ENCODE measurements around the gene ZNF236. TPM values are rescaled to one million over a fixed set of nuclear protein-coding genes. Genes with fewer than 3 reads are reported as not detected.
"Not testable (repeated sequence)": the region's sequence is repeated elsewhere in the genome, so short reads cannot be mapped to it uniquely, and the experiment has no call there.

The ZNF236 gene
- total RNA-seq = 10 to 100 TPM; 18.9 to 26.6 (median 22.4) TPM
- 1 to 10 TPM in 1 of 3 donors, under 1 TPM in 2; 0.60 to 3.4 (median 0.92) TPM for polyA plus RNA-seq

DNA sequence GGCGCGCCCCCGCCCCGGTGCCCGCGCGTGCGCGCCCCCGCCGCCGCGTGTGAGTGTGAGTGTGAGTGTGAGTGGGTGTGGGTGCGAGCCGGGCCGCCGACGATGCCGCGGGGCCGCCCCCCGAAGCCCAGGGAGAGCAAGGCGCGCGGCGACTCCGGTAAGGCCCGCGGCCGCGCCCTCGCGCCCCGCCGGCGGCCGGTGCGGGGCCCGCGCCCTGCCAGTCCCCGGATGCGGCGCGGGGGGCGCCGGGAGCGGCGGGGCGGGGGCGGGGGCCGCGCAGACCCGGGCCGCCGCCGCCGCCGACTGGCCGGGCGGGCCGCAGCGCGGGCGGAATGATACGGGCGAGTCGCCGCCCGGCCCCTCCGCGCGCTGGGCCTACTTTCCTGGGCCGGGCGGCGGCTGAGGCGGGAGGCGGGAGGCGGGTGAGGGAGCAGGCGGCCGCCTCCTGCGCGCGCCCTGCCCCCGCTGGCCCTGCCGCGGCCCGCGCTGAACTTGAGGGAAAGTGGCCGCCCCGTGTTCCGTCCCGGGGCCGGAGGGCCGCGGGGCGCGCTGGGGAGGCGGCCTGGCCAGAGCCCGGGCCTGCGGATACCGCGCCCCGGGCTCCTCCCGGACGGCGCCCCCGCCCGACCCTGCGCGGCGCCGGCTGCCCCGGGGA lies at the start of gene ZNF236:
Gene ZNF236, plus strand, starts transcription at position 52 of the 655 bp plus-strand sequence. Its CDS starts 51 bp downstream, at position 103.
- Histone ChIP-seq H3K4me3 (peak within 1 kb of the TSS; percentile 81 to 96 (median 94)), H3K9me3 (no peaks in the 10 kb centered on the region), H3K4me1 (peaks cover 0 to 45% (median 26%) of the 10 kb centered on the region in 4 donors), H3K27ac (peak within 1 kb of the TSS; percentile 96 to 100 (median 98)), H3K27me3 (no peaks in the 10 kb centered on the region), H3K36me3 (no peaks in the 10 kb centered on the region)
- 0 to 1% methylated on average over 113 of the region's 113 CpGs for WGBS, 2 donors
- TF ChIP-seq POLR2AphosphoS5 (IDR thresholded peaks at IDR 0.05) (peak; percentile 11 to 81 (median 49)), POLR2A (IDR thresholded peaks at IDR 0.05) (no peak), CTCF (IDR thresholded peaks at IDR 0.05) (no peak), EP300 (IDR thresholded peaks at IDR 0.05) (no peak)
- peak; percentile 87 for DNase-seq
- intact Hi-C loops (cut with DNase I) = loop anchor here (2.0 to 10.0 kb wide), 3 partner anchors 20 to 328 kb away; partner anchors contain the start of gene ZNF516

DNA sequence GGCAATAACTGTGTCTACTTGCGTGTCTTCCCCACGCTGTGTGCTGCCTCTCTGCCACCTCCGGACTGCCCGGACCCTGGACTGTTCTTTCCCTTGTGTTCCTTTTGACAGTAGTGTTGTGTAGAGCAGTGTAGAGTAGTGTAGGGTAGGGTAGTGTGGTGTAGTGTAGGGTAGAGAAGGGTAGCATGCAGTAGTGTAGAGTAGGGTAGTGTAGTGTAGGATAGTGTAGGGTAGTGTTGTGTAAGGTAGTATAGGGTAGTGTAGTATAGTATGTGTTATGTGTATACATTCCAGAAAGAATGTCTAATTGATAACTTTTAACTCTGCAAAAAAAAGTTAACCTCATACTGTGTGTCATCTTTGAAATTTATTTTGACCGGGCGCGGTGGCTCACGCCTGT lies 49.7 kb upstream of the ZNF236 start:
- H3K27ac ChIP-seq = no peak overlapping the region
- H3K4me3 ChIP-seq = no peak overlapping the region
- 86 to 88% methylated on average over 8 of the region's 8 CpGs for WGBS, 2 donors
- intact Hi-C loops (cut with DNase I) = no loop called here
- H3K36me3 ChIP-seq = no peaks in the 10 kb centered on the region
- no peaks in the 10 kb centered on the region for H3K9me3 ChIP-seq
- H3K27me3 ChIP-seq = no peaks in the 10 kb centered on the region
- DNase-seq = no peak
- H3K4me1 ChIP-seq = no peaks in the 10 kb centered on the region
- TF ChIP-seq POLR2AphosphoS5 (IDR thresholded peaks at IDR 0.05) = no peak
- TF ChIP-seq EP300 (IDR thresholded peaks at IDR 0.05) = no peak
- TF ChIP-seq POLR2A (IDR thresholded peaks at IDR 0.05) = no peak
- TF ChIP-seq CTCF (IDR thresholded peaks at IDR 0.05) = no peak

- intact Hi-C loops (cut with DNase I) = not testable (repeated sequence)
These were observed 45.3 kb upstream of the ZNF236 start for GRCh38 chr18:76777036-76777435.

GRCh38 chr18:76783786-76784484 lies 38.4 kb upstream of the ZNF236 start:
- H3K27ac ChIP-seq = no peak overlapping the region
- no peaks in the 10 kb centered on the region for H3K36me3 ChIP-seq
- no peaks in the 10 kb centered on the region for H3K4me1 ChIP-seq
- no peak for DNase-seq
- intact Hi-C loops (cut with DNase I) = no loop called here
- TF ChIP-seq CTCF (IDR thresholded peaks at IDR 0.05) (no peak), POLR2AphosphoS5 (IDR thresholded peaks at IDR 0.05) (no peak), EP300 (IDR thresholded peaks at IDR 0.05) (no peak), POLR2A (IDR thresholded peaks at IDR 0.05) (no peak)
- H3K9me3 ChIP-seq = no peaks in the 10 kb centered on the region
- no peak overlapping the region for H3K4me3 ChIP-seq
- 89 to 90% methylated on average over 29 of the region's 29 CpGs for WGBS, 2 donors
- no peaks in the 10 kb centered on the region for H3K27me3 ChIP-seq

More at GRCh38 chr18:76777036-76777435, 45.3 kb upstream of the ZNF236 start:
- H3K36me3 ChIP-seq, H3K9me3 ChIP-seq, H3K4me1 ChIP-seq, DNase-seq, H3K27me3 ChIP-seq, H3K4me3 ChIP-seq, H3K27ac ChIP-seq: not testable (repeated sequence)
- 91% methylated on average over 22 of the region's 22 CpGs for WGBS, 2 donors

- WGBS, 2 donors = 89 to 94% methylated on average over 6 of the region's 6 CpGs
These were observed 36.5 kb upstream of the ZNF236 start for GRCh38 chr18:76785872-76786271.

More at GRCh38 chr18:76785872-76786271, 36.5 kb upstream of the ZNF236 start:
- Histone ChIP-seq H3K27me3 (no peaks in the 10 kb centered on the region), H3K36me3 (no peaks in the 10 kb centered on the region), H3K9me3 (no peaks in the 10 kb centered on the region), H3K27ac (no peak overlapping the region), H3K4me3 (no peak overlapping the region), H3K4me1 (no peaks in the 10 kb centered on the region)
- DNase-seq = no peak
- TF ChIP-seq CTCF (IDR thresholded peaks at IDR 0.05) = no peak
- no peak for TF ChIP-seq POLR2A (IDR thresholded peaks at IDR 0.05)
- no peak for TF ChIP-seq POLR2AphosphoS5 (IDR thresholded peaks at IDR 0.05)
- TF ChIP-seq EP300 (IDR thresholded peaks at IDR 0.05) = no peak
- intact Hi-C loops (cut with DNase I) = no loop called here

Measured in sigmoid colon (tissue), 7 donors.